Stimulated activated CD4-positive, alpha-beta T cell treated with anti-CD3 and anti-CD28 coated beads, TNF-alpha, amount 100 ng/mL, for 4 hours (primary cell): ENCODE results near the gene TMEM178B.
"Not testable (repeated sequence)": the region's sequence is repeated elsewhere in the genome, so short reads cannot be mapped to it uniquely, and the experiment has no call there.

Experiments used
- DNase-seq, 3 experiments: peaks; one replicate each; pipeline ENCODE4 v3.0.0-alpha.2; 2020; ENCODE audit warnings: low read depth in 3 of 3

The TMEM178B gene

DNA sequence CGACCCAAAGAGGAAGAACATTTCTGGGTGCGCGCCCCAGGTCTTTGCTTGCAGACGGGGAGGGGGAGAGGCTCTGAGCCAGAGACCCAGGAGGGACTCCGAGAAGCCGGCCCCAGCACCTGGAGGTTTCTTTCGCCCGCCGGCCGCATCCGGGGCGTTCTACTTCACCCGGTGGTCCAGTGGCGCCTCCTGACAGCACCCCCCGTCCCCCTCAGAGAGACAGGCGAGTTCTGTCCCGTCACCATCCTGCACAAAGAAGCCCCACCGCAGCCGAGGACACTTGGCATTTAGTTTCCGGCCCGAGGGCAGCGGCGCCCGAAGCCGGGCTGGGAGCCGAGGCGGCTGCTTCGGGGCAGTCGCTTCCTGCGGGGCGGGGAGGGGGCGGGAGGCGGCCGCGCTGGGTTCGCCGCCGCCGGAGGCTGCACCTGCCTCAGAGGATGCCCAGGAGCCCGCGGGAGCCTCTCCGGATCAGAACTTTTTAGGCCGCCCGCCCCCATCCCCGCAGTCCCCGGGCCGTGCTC, at the start of gene TMEM178B:
TSS of gene TMEM178B (plus strand) at position 424 of the 521 bp plus-strand sequence.
- DNase-seq = no peak

GRCh38 chr7:141024668-141025067, 49.2 kb upstream of the TMEM178B start:
- DNase-seq = no peak

- DNase-seq = no peak
Observed at GRCh38 chr7:141027043-141027442, 46.8 kb upstream of the TMEM178B start.

- DNase-seq = no peak
Observed at GRCh38 chr7:141028767-141029166, 45.1 kb upstream of the TMEM178B start.

DNA sequence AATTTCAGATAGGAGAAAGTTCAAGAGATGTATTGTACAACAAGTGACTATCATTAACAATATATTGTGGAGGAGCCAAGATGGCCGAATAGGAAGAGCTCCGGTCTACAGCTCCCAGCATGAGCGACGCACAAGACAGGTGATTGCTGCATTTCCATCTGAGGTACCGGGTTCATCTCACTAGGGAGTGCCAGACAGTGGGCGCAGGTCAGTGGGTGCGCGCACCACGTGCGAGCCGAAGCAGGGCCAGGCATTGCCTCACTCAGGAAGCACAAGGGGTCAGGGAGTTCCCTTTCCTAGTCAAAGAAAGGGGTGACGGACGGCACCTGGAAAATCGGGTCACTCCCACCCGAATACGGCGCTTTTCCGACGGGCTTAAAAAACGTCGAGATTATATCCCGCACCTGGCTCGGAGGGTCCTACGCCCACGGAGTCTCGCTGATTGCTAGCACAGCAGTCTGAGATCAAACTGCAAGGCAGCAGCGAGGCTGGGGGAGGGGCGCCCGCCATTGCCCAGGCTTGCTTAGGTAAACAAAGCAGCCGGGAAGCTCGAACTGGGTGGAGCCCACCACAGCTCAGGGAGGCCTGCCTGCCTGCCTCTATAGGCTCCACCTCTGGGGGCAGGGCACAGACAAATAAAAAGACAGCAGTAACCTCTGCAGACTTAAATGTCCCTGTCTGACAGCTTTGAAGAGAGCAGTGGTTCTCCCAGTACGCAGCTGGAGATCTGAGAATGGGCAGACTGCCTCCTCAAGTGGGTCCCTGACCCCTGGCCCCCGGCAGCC, 41.1 kb upstream of the TMEM178B start:
- not testable (repeated sequence) for DNase-seq

GRCh38 chr7:141038100-141038499, 35.8 kb upstream of the TMEM178B start:
- not testable (repeated sequence) for DNase-seq

GRCh38 chr7:141039376-141039775, 34.5 kb upstream of the TMEM178B start:
- DNase-seq = no peak

GRCh38 chr7:141042222-141043193, 31.4 kb upstream of the TMEM178B start:
- DNase-seq = no peak

DNA sequence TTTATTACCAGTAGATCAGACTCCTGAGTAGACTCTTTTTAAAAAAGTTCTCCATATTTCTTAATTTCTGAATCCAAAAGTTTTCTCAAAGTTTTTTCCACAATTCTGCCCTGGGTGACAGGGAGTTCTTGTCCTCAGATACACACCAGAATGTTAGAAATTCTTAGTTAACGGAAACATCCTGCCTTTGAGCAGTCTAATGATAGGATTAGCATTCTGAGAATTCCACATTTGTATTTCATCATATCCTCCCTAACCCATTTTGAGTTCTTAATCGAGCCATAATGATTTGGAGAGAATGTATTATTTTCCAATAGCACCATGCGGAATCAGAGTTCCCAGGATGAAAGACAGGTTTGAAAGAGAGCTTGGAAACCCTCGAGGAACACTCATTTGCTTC, 30.2 kb upstream of the TMEM178B start:
- no peak for DNase-seq

GRCh38 chr7:141045126-141045841, 28.6 kb upstream of the TMEM178B start:
- DNase-seq = no peak

DNA sequence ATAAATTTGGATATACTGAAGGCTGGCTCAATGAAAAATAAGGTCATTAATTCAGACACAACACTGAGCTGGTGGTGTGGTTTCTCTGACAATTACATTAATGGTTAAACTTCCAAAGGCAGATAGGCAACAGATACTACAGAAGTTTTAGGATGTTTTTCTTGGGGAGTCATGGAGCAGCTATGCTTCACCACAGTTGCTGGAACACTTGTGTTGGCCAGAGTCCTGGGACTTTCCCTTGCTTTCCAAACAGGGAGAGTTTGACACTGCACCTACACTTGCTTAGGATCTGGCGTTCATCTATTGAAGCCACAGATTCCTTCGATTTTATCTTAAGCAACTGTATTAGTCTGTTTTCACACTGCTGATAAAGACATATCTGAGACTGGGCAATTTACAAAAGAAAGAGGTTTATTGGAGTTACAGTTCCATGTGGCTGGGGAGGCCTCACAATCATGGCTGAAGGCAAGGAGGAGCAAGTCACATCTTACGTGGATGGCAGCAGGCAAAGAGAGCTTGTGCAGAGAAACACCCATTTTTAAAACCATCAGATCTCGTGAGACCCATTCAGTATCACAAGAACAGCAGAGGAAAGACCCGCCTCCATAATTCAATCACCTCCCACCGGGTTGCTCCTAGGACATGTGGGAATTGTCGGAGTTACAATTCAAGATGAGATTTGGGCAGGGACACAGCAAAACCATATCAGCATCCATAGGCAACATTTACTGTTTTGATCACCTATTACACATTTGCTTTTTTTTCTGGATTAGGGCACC, 27.8 kb upstream of the TMEM178B start:
- no peak for DNase-seq

DNA sequence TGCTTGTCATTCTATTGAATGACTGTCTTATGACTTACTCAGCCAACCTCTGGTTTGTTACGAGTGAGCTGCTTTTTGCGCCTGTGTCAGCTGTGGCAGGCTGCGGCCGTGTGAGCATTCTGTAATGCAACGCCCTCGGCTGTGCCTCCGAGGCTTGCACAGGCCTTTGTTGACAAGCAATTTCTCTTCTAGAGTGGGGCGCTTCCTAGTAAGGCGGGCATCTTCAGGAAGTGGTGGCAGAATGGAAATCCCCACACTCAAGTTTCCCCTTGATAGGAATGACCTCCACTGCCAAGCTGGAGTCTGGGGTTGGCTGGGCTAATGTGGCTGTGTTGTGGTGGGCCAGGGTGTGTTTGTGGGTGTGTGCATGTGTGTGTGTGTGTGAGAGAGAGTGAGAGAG, 20.2 kb upstream of the TMEM178B start:
- DNase-seq = peak in 1 of 3 experiments; percentile 37

- no peak for DNase-seq
Observed at GRCh38 chr7:141055146-141055545, 18.7 kb upstream of the TMEM178B start.

GRCh38 chr7:141057788-141058187, 16.1 kb upstream of the TMEM178B start:
- no peak for DNase-seq

DNA sequence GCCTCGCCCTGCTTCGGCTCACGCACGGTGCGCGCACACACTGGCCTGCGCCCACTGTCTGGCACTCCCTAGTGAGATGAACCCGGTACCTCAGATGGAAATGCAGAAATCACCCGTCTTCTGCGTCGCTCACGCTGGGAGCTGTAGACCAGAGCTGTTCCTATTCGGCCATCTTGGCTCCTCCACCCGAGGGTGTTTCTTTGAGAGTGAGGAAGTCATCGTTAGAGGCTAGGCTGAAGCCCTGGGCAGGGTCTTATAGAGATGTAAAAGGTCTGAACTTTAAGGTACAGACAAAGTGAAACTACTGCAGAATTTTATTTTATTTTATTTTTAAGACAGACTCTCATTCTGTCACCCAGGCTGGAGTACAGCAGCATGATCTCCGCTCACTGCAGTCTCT, 6.0 kb upstream of the TMEM178B start:
- not testable (repeated sequence) for DNase-seq

DNA sequence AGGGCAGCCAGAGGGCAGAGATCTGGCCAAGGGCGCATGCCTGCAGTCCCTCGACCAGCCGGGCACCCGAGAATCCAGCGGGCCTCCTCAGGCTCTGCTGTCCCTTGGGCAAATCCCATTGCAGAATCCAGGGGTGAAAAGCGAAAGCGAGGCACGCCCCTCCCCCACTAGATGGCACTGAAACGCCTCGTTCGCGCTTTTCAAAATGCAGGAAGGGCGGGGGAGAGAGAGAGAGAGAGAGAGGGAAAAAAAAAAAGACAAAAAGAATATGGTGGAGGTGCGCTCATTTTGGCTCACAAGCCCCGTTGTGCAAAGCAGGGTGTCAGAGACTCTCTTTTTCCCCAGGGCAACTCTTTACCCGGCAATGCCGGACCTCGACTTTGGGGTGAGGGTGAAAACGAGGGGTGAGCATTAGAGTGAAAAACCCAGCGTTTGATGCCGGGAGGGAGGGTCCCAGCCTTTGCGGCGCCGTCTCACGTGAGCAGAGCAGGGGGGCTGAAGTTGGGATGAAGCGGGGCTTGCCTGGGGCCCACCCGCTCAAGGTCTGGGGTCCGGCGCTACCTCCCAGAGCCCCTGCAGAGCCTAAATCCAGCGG, 2.5 kb upstream of the TMEM178B start:
- DNase-seq = no peak

DNA sequence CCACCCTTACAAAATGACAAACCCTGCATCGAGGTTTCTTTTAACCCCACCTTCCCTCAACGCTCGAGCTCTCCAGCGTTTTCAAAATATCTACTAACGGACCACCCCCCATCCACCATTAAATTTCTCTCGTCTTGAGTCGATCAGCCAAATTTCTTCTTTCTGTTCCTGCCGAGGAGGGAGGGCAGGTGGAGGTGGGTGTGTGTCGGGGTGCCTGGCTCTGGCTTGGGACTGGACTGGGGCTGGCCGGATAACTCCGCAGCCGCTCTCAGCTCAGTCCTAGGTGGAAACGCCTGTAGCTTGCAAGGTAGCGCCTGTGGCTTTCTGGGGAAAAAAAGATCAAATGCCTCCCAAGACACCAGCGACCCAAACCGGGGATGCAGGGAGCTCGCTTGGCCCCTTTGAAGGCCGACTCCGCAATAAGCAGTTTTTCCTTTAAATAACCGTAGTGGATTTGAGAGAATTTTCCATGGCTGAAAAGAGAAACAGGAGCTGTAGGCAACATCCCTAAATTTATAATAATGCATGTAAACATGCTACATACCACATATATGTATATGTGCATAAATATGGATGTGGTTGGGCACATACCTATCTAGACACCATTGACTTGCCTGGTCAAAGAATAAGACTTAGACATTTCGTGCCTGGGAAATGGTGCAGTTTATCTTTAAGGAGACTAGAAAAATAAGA, 1.9 kb upstream of the TMEM178B start:
- DNase-seq = no peak

DNA sequence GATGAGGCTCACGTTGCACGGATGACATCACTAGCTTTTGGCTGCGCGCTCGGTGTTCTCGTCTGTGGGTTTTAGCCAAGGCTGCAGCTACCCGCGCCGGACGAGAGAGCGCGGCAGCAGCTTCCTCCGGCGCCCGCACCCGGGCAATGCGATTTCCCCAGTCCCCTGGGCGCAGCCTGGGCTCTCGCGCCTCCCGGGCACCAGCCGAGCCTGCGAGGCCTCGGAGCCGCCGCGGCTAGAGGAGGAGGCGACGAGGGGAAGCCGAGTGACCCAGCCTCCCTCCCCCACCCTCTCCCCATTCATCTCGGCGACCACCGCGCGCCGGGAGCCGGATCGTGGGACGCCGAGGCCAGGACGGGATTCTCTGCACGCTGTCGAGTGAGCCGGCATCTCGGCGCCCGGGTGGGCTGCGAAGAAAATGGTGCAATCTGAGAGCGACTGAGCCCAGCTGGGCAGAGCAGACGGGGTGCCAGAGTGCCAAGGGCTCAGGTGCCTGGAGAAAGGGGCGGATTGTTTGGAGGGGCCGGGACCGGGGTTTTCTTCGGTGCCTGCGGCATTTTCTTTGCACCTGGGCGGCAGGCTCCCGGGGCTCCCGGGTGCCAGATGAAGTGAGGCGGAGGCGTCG, 1.2 kb upstream of the TMEM178B start:
- DNase-seq = no peak

DNA sequence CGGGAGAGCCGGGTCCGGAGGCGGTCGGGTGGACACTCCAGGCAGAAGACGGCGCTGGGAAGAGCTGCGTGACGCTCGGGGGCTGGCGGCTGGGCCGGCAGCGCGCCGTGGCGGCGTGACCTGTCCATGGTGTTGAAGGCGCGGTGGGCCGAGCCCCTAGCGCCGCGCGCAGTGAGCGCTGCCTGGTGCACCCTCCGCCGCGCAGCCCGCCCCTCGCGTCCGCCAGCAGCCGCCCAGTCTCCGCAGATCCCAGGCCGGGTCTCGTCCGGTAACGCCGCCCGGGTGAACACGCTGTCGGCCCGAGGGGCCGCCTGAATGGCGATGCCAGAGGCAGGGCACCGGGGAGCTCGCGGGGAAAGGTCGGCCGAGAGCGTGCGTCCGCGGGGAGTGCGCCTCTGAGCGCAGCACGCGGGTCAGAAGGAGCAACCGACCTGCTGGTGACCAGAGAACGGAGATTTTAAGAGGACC, 657 bp upstream of the TMEM178B start:
- no peak for DNase-seq
